GM18867 (cell line): ENCODE measurements around the gene DCC.

Experiments used
- ATAC-seq: cut with Tn5 transposase; IDR thresholded peaks from one replicate; pipeline ENCODE4 v1.9.1; 2021; ENCODE audit warnings: mild to moderate bottlenecking, moderate library complexity; ENCODE audit not compliant: unreplicated experiment

The DCC gene

GRCh38 chr18:53541924-53542323 lies 1201.9 kb downstream of the DCC start:
- ATAC-seq, result no peak

GRCh38 chr18:53543711-53544110 lies 1203.7 kb downstream of the DCC start:
- no peak for ATAC-seq

- ATAC-seq, result no peak
These were observed 1204.9 kb downstream of the DCC start for GRCh38 chr18:53544917-53545316.

- no peak for ATAC-seq
These were observed 1212.0 kb downstream of the DCC start for GRCh38 chr18:53551868-53552426.

- no peak for ATAC-seq
These were observed 1213.0 kb downstream of the DCC start for GRCh38 chr18:53553030-53553429.

- ATAC-seq, result no peak
These were observed 1216.5 kb downstream of the DCC start for GRCh38 chr18:53556450-53556849.

GRCh38 chr18:53560546-53560945 lies 1220.5 kb downstream of the DCC start:
- no peak for ATAC-seq

GRCh38 chr18:53566626-53567025 lies 1226.6 kb downstream of the DCC start:
- ATAC-seq, result no peak

GRCh38 chr18:53567929-53568574 lies 1228.1 kb downstream of the DCC start:
- peak; percentile 65 for ATAC-seq
